GM06990 (cell line): Measurements from ENCODE around the gene NEURL1B.
"Not testable (repeated sequence)": the region's sequence is repeated elsewhere in the genome, so short reads cannot be mapped to it uniquely, and the experiment has no call there.

Experiments
- DNase-seq: peaks from one replicate; pipeline ENCODE4 v3.0.0-alpha.2; 2011; ENCODE audit not compliant: insufficient read length; ENCODE audit errors: extremely low read depth
- H3K27me3 ChIP-seq: replicated peaks from 2 replicates; pipeline ENCODE4 v1.6.0; 2011; ENCODE audit warnings: low read length; ENCODE audit not compliant: control insufficient read depth, insufficient read depth
- H3K36me3 ChIP-seq: 2 replicates; pipeline ENCODE4 v1.5.1; 2011; ENCODE audit warnings: low read length; ENCODE audit not compliant: control insufficient read depth, insufficient read depth
- H3K4me3 ChIP-seq: replicated peaks from 2 replicates; pipeline ENCODE4 v1.5.1; 2011; ENCODE audit warnings: low read depth, mild to moderate bottlenecking, control low read depth, low read length
- CTCF ChIP-seq: IDR thresholded peaks from 2 replicates; pipeline ENCODE4 v1.5.1; 2011; ENCODE audit warnings: low read length, control low read depth, mild to moderate bottlenecking, inconsistent platforms; ENCODE audit not compliant: insufficient read depth, poor library complexity, severe bottlenecking

The NEURL1B gene

GRCh38 chr5:172705576-172706084, 64.6 kb downstream of the NEURL1B start:
- Histone ChIP-seq H3K4me3 (no peak overlapping the region), H3K27me3 (no peaks in the 10 kb centered on the region; the same call in 1 of the 2 replicates), H3K36me3 (no peaks in the 10 kb centered on the region)
- DNase-seq = no peak
- no peak for TF ChIP-seq CTCF

- DNase-seq = no peak
Observed at GRCh38 chr5:172706796-172707195, 65.7 kb downstream of the NEURL1B start.

GRCh38 chr5:172707285-172708182, 66.5 kb downstream of the NEURL1B start:
- H3K27me3 ChIP-seq = no peaks in the 10 kb centered on the region
- peak; percentile 65 for TF ChIP-seq CTCF
- no peak overlapping the region for H3K4me3 ChIP-seq
- H3K36me3 ChIP-seq = no peaks in the 10 kb centered on the region
- no peak for DNase-seq

More at GRCh38 chr5:172706796-172707195, 65.7 kb downstream of the NEURL1B start:
- TF ChIP-seq CTCF = no peak
- Histone ChIP-seq H3K36me3 (no peaks in the 10 kb centered on the region), H3K4me3 (no peak overlapping the region), H3K27me3 (no peaks in the 10 kb centered on the region)

DNA sequence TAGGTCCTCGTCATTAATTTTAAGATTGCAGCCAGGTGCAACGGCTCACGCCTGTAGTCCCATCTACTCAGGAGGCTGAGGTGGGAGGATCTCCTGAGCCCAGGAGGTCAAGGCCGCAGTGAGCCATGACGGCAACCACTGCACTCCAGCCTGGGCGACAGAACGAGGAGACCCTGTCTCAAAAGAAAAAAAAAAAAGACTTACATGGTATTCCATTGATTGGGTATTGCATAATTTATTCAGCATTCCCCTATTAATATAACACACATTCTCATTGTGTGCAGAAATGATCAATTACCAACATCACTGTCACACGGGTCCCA, 67.1 kb downstream of the NEURL1B start:
- no peak overlapping the region for H3K4me3 ChIP-seq
- TF ChIP-seq CTCF = no peak
- no peaks in the 10 kb centered on the region for H3K36me3 ChIP-seq
- no peak for DNase-seq
- no peaks in the 10 kb centered on the region for H3K27me3 ChIP-seq

DNA sequence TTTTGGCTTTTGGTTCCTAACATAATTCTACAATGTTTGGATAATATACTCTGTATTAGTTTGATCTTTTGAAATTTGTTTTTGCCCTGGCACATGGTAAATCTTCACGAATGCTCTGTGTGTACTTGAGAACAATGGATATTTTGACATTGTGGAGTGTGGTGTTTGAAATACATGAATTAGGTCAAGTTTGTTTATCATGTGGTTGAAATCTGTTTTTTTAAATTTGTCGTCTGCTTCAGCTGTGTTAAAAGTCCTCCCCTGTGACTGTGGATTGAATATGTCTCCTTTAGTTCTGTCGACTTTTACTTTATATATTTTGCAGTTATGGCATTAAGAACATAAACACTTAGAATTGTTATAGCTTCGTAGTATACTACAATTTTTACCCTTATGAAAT, 69.6 kb downstream of the NEURL1B start:
- no peak for TF ChIP-seq CTCF
- Histone ChIP-seq H3K4me3 (no peak overlapping the region), H3K27me3 (no peaks in the 10 kb centered on the region), H3K36me3 (no peaks in the 10 kb centered on the region)
- no peak for DNase-seq

- not testable (repeated sequence) for H3K27me3 ChIP-seq, H3K36me3 ChIP-seq, DNase-seq, H3K4me3 ChIP-seq
Observed at GRCh38 chr5:172711321-172711861, 70.3 kb downstream of the NEURL1B start.
